Activated T-cell treated with anti-CD3 and anti-CD28 coated beads, Interleukin-2, amount 50 U/mL, for 24 hours (primary cell): ENCODE measurements around the gene GFOD2.
A peak's percentile ranks its signal among the peaks of the same experiment; 100 is the strongest.

Experiments used
- DNase-seq: peaks from one replicate; pipeline ENCODE4 v3.0.0-alpha.2; 2020
- H3K27ac Mint-ChIP-seq: 2 replicates; pipeline ENCODE4 v1.8.0; 2020; ENCODE audit warnings: mild to moderate bottlenecking, mixed read lengths
- H3K27me3 Mint-ChIP-seq: 2 replicates; pipeline ENCODE4 v1.8.0; 2020; ENCODE audit warnings: mixed read lengths
- H3K36me3 Mint-ChIP-seq: 2 replicates; pipeline ENCODE4 v1.8.0; 2020; ENCODE audit warnings: low read depth, mixed read lengths
- H3K4me1 Mint-ChIP-seq: 2 replicates; pipeline ENCODE4 v1.8.0; 2020; ENCODE audit warnings: low read depth, mixed read lengths
- H3K4me3 Mint-ChIP-seq: 2 replicates; pipeline ENCODE4 v1.8.0; 2020; ENCODE audit warnings: mild to moderate bottlenecking, moderate library complexity, mixed read lengths
- H3K9me3 Mint-ChIP-seq: 2 replicates; pipeline ENCODE4 v1.8.0; 2020; ENCODE audit warnings: mixed read lengths

GFOD2 gene

GRCh38 chr16:67657017-67657608, 62.0 kb downstream of the GFOD2 start:
- Mint-ChIP-seq H3K27me3 (no peaks in the 10 kb centered on the region), H3K27ac (peak overlapping the region; percentile 68), H3K4me3 (no peak overlapping the region), H3K9me3 (no peaks in the 10 kb centered on the region), H3K36me3 (peaks cover 78% of the 10 kb centered on the region), H3K4me1 (peaks cover 28% of the 10 kb centered on the region)
- no peak for DNase-seq

- H3K27me3 Mint-ChIP-seq: no peaks in the 10 kb centered on the region
- peaks cover 80% of the 10 kb centered on the region for H3K36me3 Mint-ChIP-seq
- peaks cover 24% of the 10 kb centered on the region for H3K4me1 Mint-ChIP-seq
- H3K4me3 Mint-ChIP-seq: no peak overlapping the region
- no peak for DNase-seq
- H3K27ac Mint-ChIP-seq: peak overlapping the region; percentile 85
- no peaks in the 10 kb centered on the region for H3K9me3 Mint-ChIP-seq
These were observed 62.6 kb downstream of the GFOD2 start for GRCh38 chr16:67656344-67657016.

- DNase-seq: no peak
- Mint-ChIP-seq H3K27me3 (no peaks in the 10 kb centered on the region), H3K4me3 (no peak overlapping the region), H3K27ac (peak overlapping the region; percentile 85), H3K36me3 (peaks cover 84% of the 10 kb centered on the region), H3K4me1 (peaks cover 20% of the 10 kb centered on the region), H3K9me3 (no peaks in the 10 kb centered on the region)
These were observed 63.8 kb downstream of the GFOD2 start for GRCh38 chr16:67655363-67655762.

GRCh38 chr16:67654403-67654911, 64.7 kb downstream of the GFOD2 start:
- H3K36me3 Mint-ChIP-seq: peaks cover 87% of the 10 kb centered on the region
- no peaks in the 10 kb centered on the region for H3K9me3 Mint-ChIP-seq
- H3K4me1 Mint-ChIP-seq: peaks cover 25% of the 10 kb centered on the region
- H3K4me3 Mint-ChIP-seq: no peak overlapping the region
- H3K27ac Mint-ChIP-seq: peak overlapping the region; percentile 57
- no peak for DNase-seq
- H3K27me3 Mint-ChIP-seq: no peaks in the 10 kb centered on the region

GRCh38 chr16:67653789-67654402, 65.2 kb downstream of the GFOD2 start:
- Mint-ChIP-seq H3K27me3 (no peaks in the 10 kb centered on the region), H3K36me3 (peaks cover 87% of the 10 kb centered on the region), H3K27ac (peak overlapping the region; percentile 73), H3K4me3 (no peak overlapping the region), H3K4me1 (peaks cover 21% of the 10 kb centered on the region), H3K9me3 (no peaks in the 10 kb centered on the region)
- DNase-seq: no peak

GRCh38 chr16:67653128-67653788, 65.9 kb downstream of the GFOD2 start:
- Mint-ChIP-seq H3K4me3 (no peak overlapping the region), H3K36me3 (peaks cover 86% of the 10 kb centered on the region), H3K27me3 (no peaks in the 10 kb centered on the region), H3K4me1 (peaks cover 15% of the 10 kb centered on the region), H3K9me3 (no peaks in the 10 kb centered on the region), H3K27ac (no peak overlapping the region)
- no peak for DNase-seq

GRCh38 chr16:67652578-67653127, 66.5 kb downstream of the GFOD2 start:
- H3K9me3 Mint-ChIP-seq: no peaks in the 10 kb centered on the region
- H3K4me3 Mint-ChIP-seq: no peak overlapping the region
- peaks cover 10% of the 10 kb centered on the region for H3K4me1 Mint-ChIP-seq
- H3K27me3 Mint-ChIP-seq: no peaks in the 10 kb centered on the region
- no peak overlapping the region for H3K27ac Mint-ChIP-seq
- DNase-seq: no peak
- peaks cover 80% of the 10 kb centered on the region for H3K36me3 Mint-ChIP-seq

- Mint-ChIP-seq H3K4me3 (no peak overlapping the region), H3K9me3 (no peaks in the 10 kb centered on the region), H3K4me1 (peaks cover 13% of the 10 kb centered on the region), H3K27ac (peak overlapping the region; percentile 83), H3K27me3 (no peaks in the 10 kb centered on the region), H3K36me3 (peaks cover 78% of the 10 kb centered on the region)
- DNase-seq: no peak
These were observed 67.3 kb downstream of the GFOD2 start for GRCh38 chr16:67651847-67652246.

- peaks cover 78% of the 10 kb centered on the region for H3K36me3 Mint-ChIP-seq
- no peaks in the 10 kb centered on the region for H3K9me3 Mint-ChIP-seq
- H3K27me3 Mint-ChIP-seq: no peaks in the 10 kb centered on the region
- no peak for DNase-seq
- peak overlapping the region; percentile 69 for H3K27ac Mint-ChIP-seq
- peaks cover 19% of the 10 kb centered on the region for H3K4me1 Mint-ChIP-seq
- H3K4me3 Mint-ChIP-seq: no peak overlapping the region
These were observed 68.1 kb downstream of the GFOD2 start for GRCh38 chr16:67651039-67651438.

GRCh38 chr16:67650023-67650422, 69.1 kb downstream of the GFOD2 start:
- Mint-ChIP-seq H3K4me3 (no peak overlapping the region), H3K27ac (peak overlapping the region; percentile 69), H3K27me3 (no peaks in the 10 kb centered on the region), H3K9me3 (no peaks in the 10 kb centered on the region), H3K4me1 (peaks cover 28% of the 10 kb centered on the region), H3K36me3 (peaks cover 74% of the 10 kb centered on the region)
- no peak for DNase-seq

GRCh38 chr16:67649494-67649931, 69.6 kb downstream of the GFOD2 start:
- DNase-seq: no peak
- H3K36me3 Mint-ChIP-seq: peaks cover 69% of the 10 kb centered on the region

GRCh38 chr16:67648764-67649407, 70.2 kb downstream of the GFOD2 start:
- no peak for DNase-seq
- Mint-ChIP-seq H3K27me3 (no peaks in the 10 kb centered on the region), H3K4me3 (no peak overlapping the region), H3K27ac (no peak overlapping the region), H3K36me3 (peaks cover 65% of the 10 kb centered on the region), H3K4me1 (peaks cover 34% of the 10 kb centered on the region), H3K9me3 (no peaks in the 10 kb centered on the region)

More at GRCh38 chr16:67649494-67649931, 69.6 kb downstream of the GFOD2 start:
- Mint-ChIP-seq H3K9me3 (no peaks in the 10 kb centered on the region), H3K4me1 (peaks cover 29% of the 10 kb centered on the region), H3K4me3 (no peak overlapping the region), H3K27me3 (no peaks in the 10 kb centered on the region), H3K27ac (no peak overlapping the region)

- H3K36me3 Mint-ChIP-seq: peaks cover 62% of the 10 kb centered on the region
- no peak overlapping the region for H3K27ac Mint-ChIP-seq
These were observed 70.9 kb downstream of the GFOD2 start for GRCh38 chr16:67648088-67648763.

More at GRCh38 chr16:67648088-67648763, 70.9 kb downstream of the GFOD2 start:
- Mint-ChIP-seq H3K9me3 (no peaks in the 10 kb centered on the region), H3K27me3 (no peaks in the 10 kb centered on the region), H3K4me1 (peaks cover 35% of the 10 kb centered on the region), H3K4me3 (no peak overlapping the region)
- DNase-seq: no peak
